ENCODE data around the gene LGALS16.
"Not testable (repeated sequence)": the region's sequence is repeated elsewhere in the genome, so short reads cannot be mapped to it uniquely, and the experiment has no call there.

Gene LGALS16

GRCh38 chr19:39659791-39660190 is 4.1 kb downstream of the LGALS16 start:
- in situ Hi-C loops (cut with HindIII; ENCODE audit: low sequenced_read_pairs) = no loop called here
- TF ChIP-seq CTCF (IDR thresholded peaks at IDR 0.05; ENCODE audit: low read depth, low read length) = no peak
- no peak overlapping the region for H3K4me3 ChIP-seq (ENCODE audit: low read depth, low read length)
- DNase-seq (ENCODE audit: low read depth, low spot score) = no peak

- in situ Hi-C loops (cut with HindIII; ENCODE audit: low sequenced_read_pairs) = no loop called here
- no peak for DNase-seq (ENCODE audit: low read depth, low spot score)
- TF ChIP-seq CTCF (IDR thresholded peaks at IDR 0.05; ENCODE audit: low read depth, low read length) = no peak
- H3K4me3 ChIP-seq (ENCODE audit: low read depth, low read length) = no peak overlapping the region
Measured at GRCh38 chr19:39660661-39661060, 4.9 kb downstream of the LGALS16 start.

GRCh38 chr19:39661565-39661964 is 5.9 kb downstream of the LGALS16 start:
- H3K4me3 ChIP-seq (ENCODE audit: low read depth, low read length) = no peak overlapping the region
- TF ChIP-seq CTCF (IDR thresholded peaks at IDR 0.05; ENCODE audit: low read depth, low read length) = no peak
- DNase-seq (ENCODE audit: low read depth, low spot score) = no peak
- in situ Hi-C loops (cut with HindIII; ENCODE audit: low sequenced_read_pairs) = no loop called here

- in situ Hi-C loops (cut with HindIII; ENCODE audit: low sequenced_read_pairs); DNase-seq (ENCODE audit: low read depth, low spot score): not testable (repeated sequence)
Measured at GRCh38 chr19:39669860-39670259, 14.1 kb downstream of the LGALS16 start.

DNA sequence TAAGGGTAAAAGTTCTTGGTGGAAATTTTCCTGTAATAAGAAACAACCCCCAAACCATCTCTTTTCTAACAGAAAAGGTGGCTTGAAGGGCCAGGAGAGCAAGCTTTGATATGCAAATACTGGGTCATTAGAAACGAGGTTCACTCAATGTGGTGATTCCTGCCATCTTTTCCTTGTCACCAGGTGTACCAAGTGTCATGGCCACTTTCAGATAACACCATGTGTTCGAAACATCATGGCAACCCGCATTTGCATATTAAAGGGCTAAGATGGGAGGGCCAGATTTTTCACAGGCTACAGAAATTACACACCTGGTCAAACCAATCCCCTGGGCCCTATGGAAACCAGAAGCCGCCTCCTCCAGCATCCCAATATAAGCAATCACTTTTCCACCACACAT is 15.3 kb downstream of the LGALS16 start:
- in situ Hi-C loops (cut with HindIII; ENCODE audit: low sequenced_read_pairs) = no loop called here
- no peak for DNase-seq (ENCODE audit: low read depth, low spot score)
- no peak for TF ChIP-seq CTCF (IDR thresholded peaks at IDR 0.05; ENCODE audit: low read depth, low read length)
- no peak overlapping the region for H3K4me3 ChIP-seq (ENCODE audit: low read depth, low read length)

More at GRCh38 chr19:39669860-39670259, 14.1 kb downstream of the LGALS16 start:
- H3K4me3 ChIP-seq (ENCODE audit: low read depth, low read length) = not testable (repeated sequence)

DNA sequence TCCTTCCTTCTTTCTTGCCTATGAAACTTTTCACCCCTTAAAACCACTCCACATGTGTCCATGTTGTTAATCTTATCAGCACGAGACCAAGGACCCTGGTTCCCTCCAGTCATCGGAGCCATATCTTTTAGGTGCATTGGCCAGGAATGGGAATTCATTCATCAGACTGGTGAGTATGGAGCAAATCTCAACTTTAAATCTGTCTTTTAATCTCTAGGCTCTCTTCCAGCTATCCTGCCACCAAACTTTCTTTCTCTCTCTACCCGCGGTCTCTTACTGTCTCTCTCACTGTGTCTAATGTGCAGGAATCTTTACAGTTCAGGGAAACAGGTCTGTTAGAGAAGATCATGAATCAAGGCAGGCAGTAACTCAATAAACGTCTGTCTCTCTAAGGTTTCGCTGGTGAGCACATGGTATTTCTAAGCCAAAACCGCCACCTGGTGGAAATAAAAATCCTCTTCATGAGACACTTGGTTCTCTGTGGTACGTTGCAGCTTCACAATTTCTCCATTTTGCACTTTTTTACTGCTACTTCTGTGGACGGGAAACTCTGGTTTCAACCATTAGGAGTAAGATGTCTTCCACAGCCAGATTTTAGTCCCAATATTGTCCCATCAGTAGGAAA is 16.1 kb downstream of the LGALS16 start:
- no peak overlapping the region for H3K4me3 ChIP-seq (ENCODE audit: low read depth, low read length)
- in situ Hi-C loops (cut with HindIII; ENCODE audit: low sequenced_read_pairs) = no loop called here
- TF ChIP-seq CTCF (IDR thresholded peaks at IDR 0.05; ENCODE audit: low read depth, low read length) = peak; percentile 35
- peak; percentile 20 for DNase-seq (ENCODE audit: low read depth, low spot score)

- in situ Hi-C loops (cut with HindIII; ENCODE audit: low sequenced_read_pairs) = no loop called here
- no peak overlapping the region for H3K4me3 ChIP-seq (ENCODE audit: low read depth, low read length)
- DNase-seq (ENCODE audit: low read depth, low spot score) = no peak
- no peak for TF ChIP-seq CTCF (IDR thresholded peaks at IDR 0.05; ENCODE audit: low read depth, low read length)
Measured at GRCh38 chr19:39672473-39672872, 16.8 kb downstream of the LGALS16 start.

DNA sequence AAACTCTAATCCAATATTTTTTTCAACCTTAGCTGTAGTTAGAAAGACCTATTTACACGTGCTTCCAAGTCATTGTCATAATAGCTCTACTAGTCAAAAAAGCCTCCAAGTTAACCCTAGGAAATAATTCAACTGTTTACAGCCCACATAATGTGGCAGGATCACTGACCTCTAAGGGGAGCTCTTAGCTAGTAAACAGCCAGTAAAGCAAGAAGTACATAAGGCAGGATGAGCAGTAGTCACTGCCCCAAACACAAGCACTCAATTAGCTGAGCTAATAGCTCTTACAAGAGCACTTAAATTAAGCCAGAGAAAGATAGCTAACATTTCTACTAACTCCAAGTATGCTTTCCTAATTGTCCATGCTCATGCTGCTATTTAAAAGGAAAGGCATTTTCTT is 18.1 kb downstream of the LGALS16 start:
- H3K4me3 ChIP-seq (ENCODE audit: low read depth, low read length); in situ Hi-C loops (cut with HindIII; ENCODE audit: low sequenced_read_pairs); DNase-seq (ENCODE audit: low read depth, low spot score): not testable (repeated sequence)

Measured in astrocyte of the spinal cord (primary cell).